Cerebellar nuclear complex (tissue), 1 donor: ENCODE data around the gene DERL3.
"Not testable (repeated sequence)": the region's sequence is repeated elsewhere in the genome, so short reads cannot be mapped to it uniquely, and the experiment has no call there.

Experiments used
- DNase-seq, 2 experiments: peaks; one replicate each; lab custom pipeline; 2025; lab: John Stamatoyannopoulos, UW

DERL3 gene

GRCh38 chr22:23838681-23839468, at the start of gene DERL3:
Gene DERL3 (minus strand): TSS chr22:23839006. CDS start chr22:23838987, 19 bp downstream.
- DNase-seq: peak; percentile 52 to 65

GRCh38 chr22:23884140-23884539, 45.3 kb upstream of the DERL3 start:
- DNase-seq: peak in 1 of 2 experiments; percentile 5

- no peak for DNase-seq
These were observed 44.9 kb upstream of the DERL3 start for GRCh38 chr22:23883658-23884057.

- DNase-seq: no peak
These were observed 43.6 kb upstream of the DERL3 start for GRCh38 chr22:23882370-23882769.

DNA sequence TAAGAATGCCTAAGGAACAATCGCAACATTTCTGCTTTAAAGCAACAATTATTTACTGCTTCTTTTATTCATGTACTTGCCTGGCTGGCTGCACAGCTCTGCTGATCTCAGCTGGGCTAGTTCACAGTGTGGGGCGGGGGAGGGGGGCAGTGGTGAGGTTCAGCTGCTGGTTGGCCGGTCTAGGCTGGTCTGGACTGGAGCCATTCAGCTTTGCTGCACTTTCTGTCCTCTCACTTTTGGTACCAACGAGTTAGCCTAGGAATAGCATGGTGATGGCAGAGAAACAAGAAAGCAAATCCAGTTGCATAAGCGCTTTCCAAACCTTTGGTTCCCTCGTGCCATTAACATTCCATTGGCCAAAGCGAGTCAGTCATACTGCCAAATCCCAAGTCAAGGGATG, 39.4 kb upstream of the DERL3 start:
- DNase-seq: no peak

- no peak for DNase-seq
These were observed 38.8 kb upstream of the DERL3 start for GRCh38 chr22:23877566-23877965.

GRCh38 chr22:23875801-23876200, 37.0 kb upstream of the DERL3 start:
- DNase-seq: no peak

GRCh38 chr22:23874871-23875270, 36.1 kb upstream of the DERL3 start:
- no peak for DNase-seq

DNA sequence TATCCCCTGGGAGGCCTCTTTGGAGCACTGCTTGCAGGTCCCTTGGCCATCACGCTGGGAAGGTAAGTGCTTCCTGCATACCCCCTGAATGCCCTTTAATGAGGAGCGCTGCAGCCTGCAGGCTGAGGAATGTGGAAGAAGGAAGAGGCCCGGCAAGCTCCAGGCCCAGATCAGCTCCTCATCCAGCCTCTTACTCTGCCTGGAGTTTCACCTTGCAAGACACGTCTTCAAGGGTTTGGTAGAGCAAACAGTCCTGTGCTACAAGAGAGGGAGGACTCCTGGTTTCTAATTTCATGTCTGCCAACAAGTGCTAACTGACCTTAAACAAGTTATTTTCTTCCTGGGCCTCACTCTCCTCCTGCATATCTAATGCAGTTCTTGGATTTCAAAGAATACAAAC, 29.8 kb upstream of the DERL3 start:
- DNase-seq: no peak

DNA sequence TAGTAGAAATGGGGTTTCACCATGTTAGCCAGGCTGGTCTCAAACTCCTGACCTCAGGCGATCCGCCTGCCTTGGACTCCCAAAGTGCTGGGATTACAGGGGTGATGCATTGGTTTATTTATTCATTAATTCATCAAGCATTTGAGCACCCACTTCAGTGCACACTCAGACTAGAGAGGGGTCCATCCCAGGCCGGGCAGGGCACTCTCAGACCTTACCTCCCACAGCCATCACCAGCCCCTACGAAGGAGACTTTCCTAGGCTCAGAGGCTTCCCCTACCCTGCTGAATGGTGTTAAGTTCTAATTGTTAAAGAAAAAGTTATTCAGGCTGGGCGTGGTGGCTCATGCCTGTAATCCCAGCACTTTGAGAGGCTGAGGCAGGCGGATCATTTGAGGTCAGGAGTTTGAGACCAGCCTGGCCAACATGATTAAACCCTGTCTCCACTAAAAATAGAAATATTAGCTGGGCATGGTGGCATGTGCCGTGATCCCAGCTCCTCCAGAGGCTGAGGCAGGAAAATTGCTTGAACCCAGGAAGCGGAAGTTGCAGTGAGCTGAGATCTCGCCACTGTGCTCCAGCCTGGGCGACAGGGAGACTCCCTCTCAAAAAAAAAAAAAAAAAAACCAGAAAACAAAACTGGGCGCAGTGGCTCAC, 25.8 kb upstream of the DERL3 start:
- DNase-seq: not testable (repeated sequence)

DNA sequence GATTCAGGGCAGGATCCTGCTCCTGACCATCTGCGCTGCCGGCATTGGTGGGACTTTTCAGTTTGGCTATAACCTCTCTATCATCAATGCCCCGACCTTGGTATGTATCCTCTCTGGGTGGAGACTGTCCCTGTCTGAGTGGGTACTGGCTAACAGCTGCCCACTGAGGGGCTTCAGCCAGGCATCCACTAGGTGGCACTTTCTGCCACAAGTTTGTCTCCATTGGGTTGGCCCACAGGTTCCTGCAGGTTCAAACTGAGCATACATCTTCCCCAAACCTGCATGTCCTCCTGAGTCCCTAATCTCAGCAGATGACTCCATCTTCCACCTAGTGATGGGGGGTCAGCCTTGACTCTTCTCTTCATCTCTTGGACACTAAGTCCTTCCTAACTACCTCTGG, 23.3 kb upstream of the DERL3 start:
- no peak for DNase-seq

- not testable (repeated sequence) for DNase-seq
These were observed 21.4 kb upstream of the DERL3 start for GRCh38 chr22:23860187-23860586.

GRCh38 chr22:23859201-23859600, 20.4 kb upstream of the DERL3 start:
- no peak for DNase-seq

DNA sequence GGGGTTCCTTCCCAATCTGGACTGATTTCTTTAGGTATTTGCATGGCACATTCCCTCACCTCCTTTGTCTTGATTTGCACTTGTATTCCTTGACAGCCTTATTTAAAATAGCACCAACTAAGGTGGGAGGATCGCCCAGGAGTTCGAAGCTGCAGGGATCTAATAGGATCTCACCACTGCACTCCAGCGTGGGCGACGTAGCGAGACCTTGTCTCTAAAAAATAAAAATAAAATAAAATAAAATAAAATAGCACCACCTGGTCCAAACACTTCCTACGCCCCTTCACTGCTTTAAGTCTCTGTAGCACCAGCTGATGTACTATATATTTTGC, 19.6 kb upstream of the DERL3 start:
- no peak for DNase-seq

GRCh38 chr22:23857606-23858483, 19.0 kb upstream of the DERL3 start, which contains the start of gene SLC2A11:
Gene SLC2A11 (plus strand): TSS chr22:23857875. CDS start chr22:23858000, 125 bp downstream.
- DNase-seq: peak; percentile 71 to 86

- no peak for DNase-seq
These were observed 18.2 kb upstream of the DERL3 start for GRCh38 chr22:23856721-23857605.

DNA sequence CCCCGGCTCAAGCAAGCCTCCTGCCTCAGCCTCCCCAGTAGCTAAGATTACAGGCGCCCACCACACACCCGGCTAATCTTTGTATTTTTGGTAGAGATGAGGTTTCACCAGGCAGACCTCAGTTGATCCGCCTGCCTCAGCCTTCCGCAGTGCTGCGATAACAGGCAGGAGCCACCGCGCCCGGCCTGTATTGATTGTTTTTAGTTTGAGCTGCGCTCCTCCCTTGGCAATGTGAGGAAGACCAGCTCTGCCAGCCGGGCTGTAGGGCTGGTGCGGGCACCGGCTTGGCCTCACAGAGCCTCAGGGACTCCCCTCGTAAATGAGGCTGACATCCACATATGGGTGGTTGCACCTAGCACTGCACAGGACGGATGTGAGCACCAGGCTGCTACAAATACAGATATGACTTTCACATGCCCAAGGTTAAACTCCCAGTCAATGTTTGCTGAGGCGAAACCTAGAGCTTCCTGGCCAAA, 11.4 kb upstream of the DERL3 start:
- no peak for DNase-seq

- DNase-seq: peak in 1 of 2 experiments; percentile 34
These were observed 10.5 kb upstream of the DERL3 start for GRCh38 chr22:23849009-23850006.

DNA sequence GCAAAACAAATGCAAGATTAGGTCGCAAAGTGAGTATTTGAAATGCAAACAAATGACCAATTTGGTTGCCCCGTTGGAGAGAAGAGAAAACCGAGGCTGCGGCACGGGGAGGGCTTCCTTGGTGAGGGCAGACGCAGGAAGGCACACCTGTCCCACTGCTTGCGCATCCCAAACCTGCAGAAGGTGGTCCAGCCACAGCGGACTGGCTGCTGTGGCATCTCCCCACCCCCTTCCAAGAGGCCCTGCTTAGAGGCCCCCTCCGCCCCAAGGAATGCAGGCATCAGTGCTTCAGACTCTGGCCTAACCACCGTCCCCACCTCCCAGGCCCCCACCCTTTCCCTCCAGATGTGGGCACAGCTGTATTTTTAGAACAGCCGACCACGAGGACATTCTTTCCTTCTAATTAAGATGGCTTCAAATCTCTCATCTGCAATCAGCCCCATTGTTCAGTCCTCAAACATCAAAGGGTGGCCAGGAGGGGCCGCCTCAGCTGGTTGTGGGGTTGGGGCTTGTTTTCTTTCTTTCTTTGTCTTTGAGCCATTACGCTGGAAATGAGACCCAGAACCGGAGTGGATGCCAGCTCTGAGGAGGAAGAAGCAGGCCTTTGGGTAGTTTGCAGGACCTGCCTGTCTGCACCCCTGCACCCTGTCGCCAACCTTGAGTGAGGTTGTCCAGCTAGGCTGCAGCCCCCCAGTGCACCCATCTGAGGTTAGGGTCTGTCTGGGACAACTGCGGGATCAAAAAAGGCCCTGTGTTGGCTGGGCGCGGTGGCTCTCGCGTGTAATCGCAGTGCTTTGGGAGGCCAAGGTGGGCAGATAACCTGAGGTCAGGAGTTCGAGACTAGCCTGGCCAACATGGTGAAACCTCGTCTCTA, 9.4 kb upstream of the DERL3 start:
- no peak for DNase-seq
